Limb (tissue), 2 donors: Measurements from ENCODE around the gene LGI1.

Experiments
- DNase-seq, 2 donors: peaks; one replicate each; pipeline ENCODE4 v3.0.0-alpha.2; 2016; ENCODE audit errors: extremely low spot score in 2 of 2

LGI1 gene

DNA sequence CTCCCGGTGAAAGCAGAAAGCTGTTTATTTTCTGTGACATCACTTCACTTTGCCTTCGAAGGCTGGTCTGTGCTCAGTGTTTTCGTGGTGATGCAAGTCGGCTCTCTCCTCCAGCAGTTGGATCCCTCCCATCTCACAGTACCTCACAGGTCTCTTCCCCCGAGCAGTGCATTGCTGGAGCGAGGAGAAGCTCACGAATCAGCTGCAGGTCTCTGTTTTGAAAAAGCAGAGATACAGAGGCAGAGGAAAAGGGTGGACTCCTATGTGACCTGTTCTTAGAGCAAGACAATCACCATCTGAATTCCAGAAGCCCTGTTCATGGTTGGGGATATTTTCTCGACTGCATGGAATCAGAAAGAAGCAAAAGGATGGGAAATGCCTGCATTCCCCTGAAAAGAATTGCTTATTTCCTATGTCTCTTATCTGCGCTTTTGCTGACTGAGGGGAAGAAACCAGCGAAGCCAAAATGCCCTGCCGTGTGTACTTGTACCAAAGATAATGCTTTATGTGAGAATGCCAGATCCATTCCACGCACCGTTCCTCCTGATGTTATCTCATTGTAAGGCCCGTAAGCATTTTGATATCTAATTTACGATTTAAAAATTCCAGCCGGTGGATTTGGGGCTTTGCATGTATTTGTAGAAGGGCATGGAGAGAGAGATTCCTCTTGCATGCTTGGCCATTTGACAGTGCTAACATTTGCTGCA lies at the start of gene LGI1:
Gene LGI1 (plus strand): TSS at position 136 of the 707 bp plus-strand sequence. CDS start 209 bp downstream, at position 345.
- peak in 1 of 2 donors; percentile 48 for DNase-seq

DNA sequence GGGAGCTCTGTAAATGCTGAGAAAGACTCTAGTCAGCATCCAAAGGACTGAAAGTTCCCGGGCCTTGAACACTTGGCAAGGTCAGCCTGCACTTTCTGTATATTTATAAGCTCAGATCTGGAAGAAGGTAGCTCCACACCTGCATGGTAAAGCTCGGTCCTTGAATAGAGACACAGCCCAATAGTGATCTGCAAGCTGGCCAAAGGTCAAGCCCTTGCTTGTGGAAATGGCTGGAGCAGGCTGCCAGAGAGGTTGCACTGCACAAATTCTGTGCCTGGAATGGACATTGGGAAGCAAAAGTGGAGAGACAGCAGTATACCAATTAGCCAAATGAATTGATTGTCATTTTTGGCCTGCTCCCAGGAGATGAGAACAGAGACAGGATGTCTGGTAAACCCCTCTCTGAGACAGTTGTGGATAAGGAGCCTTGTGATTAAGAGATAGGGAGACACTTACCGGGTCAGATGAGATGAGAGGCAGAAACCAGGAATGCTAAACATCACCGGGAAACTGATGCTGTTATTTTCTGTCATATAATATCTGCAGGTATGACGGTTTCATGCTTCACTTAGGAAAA lies 47.3 kb upstream of the LGI1 start:
- DNase-seq = no peak

DNA sequence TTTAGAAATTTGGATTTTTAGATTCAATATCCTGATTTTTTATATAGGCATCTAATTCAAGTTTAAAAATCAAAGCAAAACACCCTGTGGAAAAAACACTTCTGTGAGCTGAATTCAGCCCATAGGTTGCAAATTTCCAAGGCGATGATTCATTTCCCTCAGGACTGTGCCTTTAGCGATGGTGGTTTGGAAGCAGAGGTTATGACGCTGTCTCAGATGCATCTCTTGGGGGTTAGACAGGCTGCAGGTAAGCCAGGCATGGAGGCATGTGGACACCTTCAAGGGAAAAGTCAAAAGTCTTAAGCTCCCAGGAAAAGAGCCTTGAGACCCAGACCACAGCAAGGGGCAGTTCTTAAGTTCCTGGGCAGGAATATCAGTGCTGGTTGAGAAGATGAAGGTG lies 45.8 kb upstream of the LGI1 start:
- DNase-seq = no peak

DNA sequence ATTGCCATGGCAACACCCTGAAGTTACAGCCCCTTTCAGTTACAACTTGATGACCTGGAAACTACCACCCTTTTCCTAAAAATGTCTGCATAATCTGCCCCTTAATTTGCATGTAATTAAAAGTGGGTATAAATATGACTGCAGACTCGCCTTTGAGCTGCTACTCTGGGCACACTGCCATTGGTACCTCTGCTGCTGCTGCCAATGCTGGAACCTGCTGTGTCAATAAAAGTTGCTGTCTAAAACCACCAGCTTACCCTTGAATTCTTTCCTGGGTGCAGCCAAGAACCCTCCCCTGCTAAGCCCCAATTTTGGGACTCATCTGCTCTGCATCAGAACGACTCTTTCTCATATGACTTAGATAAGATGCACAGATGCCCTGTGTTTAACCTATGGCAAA lies 45.1 kb upstream of the LGI1 start:
- no peak for DNase-seq

GRCh38 chr10:93715345-93715744 lies 42.4 kb upstream of the LGI1 start:
- no peak for DNase-seq

DNA sequence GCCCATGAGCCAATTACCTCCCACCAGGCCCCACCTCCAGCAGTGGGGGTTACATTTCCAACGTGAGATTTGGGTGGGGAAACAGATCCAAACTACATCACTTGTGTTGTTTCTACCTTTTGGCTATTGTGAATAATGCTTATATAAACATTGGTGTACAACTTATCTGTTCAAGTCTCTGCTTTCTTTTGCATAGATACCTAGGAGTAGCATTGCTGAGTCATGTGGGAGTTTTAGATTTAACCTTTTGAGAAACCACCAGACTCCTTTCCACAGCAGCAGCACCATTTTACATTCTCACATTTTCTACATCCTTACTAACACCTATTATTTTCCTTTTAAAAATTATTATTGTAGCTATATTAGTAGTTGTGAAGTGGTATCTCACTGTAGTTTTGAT lies 41.0 kb upstream of the LGI1 start:
- no peak for DNase-seq

- no peak for DNase-seq
These were observed 38.6 kb upstream of the LGI1 start for GRCh38 chr10:93718937-93719725.

GRCh38 chr10:93719901-93720300 lies 37.8 kb upstream of the LGI1 start:
- no peak for DNase-seq

DNA sequence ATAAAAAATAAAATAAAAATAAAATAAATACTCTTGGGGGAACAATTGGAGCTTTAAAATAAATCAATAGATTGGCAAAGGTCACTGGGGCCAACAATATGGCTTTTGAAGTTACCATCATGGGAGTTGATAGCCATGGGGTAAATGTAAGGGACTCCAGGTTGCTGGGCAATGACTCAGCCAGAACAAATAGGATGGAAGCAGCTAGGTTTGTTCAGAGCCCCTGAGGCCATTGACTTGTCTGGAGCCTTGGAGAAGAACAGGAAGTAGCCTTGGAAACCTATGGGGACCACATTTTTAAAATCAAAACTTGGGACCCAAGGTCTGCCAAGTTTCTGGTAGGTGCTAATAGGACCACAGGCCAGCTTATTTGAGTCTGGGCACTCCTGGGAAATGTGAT lies 35.2 kb upstream of the LGI1 start:
- DNase-seq = no peak

DNA sequence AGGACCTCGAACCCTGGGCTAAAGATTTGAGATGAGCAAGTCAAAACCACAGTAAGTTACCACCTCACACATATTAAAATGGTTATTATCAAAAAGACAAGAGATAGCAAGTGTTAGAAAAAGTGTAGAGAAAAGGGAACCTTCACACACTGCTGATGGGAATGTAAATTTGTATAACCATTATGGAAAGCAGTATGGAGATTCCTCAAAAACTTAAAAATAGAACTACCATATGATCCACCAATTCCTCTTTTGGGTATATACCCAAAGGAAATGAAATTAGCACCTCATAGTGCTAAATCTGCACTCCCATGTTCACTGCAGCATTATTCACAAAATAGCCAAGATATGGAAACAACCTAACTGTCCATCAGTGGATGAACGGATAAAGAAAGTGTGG lies 34.6 kb upstream of the LGI1 start:
- no peak for DNase-seq

- DNase-seq = no peak
These were observed 31.7 kb upstream of the LGI1 start for GRCh38 chr10:93726024-93726423.

DNA sequence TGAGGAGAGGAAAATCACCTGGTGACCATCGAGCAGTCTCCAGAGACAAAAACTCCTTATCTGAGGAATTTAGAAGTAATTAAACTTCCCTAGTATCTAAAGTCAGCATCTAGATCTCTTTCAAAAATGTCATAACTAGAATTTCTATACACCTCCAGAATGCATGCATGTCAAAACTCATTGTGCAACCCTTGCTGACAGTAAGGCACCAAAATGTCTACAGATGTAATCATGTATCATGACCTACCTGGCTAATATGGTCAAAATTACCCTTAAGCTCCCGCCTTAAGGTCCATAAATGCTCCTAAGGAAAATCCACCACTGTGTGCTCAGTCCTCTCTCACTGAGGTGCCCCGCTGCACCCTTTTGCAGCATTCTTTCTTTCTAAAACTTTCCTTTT lies 16.4 kb upstream of the LGI1 start:
- no peak for DNase-seq

GRCh38 chr10:93742633-93743349 lies 14.9 kb upstream of the LGI1 start:
- no peak for DNase-seq

- DNase-seq = no peak
These were observed 12.2 kb upstream of the LGI1 start for GRCh38 chr10:93745408-93746065.

DNA sequence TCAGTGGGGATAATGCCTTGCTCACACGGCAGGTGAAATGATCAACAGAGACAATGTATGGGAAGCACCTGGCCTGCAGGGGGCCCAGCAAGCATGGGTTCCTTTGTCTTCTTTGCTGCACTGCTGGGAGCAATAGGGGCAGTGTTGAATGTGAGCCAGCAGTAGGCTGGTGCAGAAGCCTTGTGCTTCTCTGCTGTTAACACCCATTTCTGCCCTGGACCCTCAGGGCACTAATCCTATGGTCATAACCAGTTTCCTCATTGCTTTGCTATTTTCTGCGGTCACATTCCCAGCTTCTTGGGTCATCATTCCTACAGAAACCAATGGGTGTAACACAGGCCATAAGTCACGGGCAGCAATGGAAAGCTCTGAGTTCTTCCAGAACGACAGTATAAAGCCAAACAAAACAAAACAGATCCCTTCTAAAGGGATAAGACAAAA lies 10.9 kb upstream of the LGI1 start:
- peak in 1 of 2 donors; percentile 29 for DNase-seq

DNA sequence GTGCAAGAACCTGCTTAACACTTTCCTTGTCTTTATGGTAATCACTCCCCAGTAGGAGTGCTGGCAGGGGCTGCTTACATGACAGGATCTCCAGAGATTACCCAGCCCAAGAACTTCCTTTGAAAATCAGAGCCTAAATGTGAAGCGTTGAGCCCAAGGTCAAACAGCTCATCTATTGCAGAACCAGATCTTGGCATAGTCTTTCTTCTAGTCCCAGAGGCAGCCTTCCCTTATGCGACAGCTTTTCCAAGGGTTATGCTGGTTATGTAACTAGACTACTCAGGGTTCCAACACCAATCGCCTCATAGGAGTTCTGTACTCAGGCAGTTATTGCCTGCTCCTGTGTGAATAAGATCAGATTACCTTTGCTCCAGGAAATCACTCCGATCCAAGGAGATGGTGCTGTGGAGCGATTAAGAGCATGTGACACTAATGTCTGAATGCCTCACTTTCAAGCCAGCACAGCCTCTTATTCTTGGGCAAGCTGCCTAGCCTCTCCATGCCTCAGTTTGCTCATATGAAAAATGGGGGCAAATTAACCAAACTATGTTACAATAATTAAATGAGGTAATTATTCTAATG lies 8.4 kb upstream of the LGI1 start:
- no peak for DNase-seq

DNA sequence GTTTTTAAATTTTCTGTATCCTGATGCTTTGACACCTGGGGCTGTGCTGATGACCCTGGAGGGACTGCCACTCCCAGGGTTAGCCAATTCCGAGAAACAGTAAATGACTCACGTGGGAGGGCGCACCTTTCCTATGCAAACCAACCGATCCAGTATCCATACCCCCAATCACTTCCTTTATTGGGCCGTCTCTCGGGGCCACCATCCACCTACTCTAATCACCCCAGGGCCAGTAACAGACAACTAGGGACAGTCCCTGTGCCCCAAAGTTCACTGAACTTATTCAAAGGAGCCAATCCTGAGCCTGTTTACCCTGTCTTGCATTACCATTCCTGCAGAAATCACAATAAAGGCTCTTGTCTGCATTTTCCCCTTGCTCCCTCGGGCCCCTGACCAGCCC lies 6.6 kb upstream of the LGI1 start:
- DNase-seq = no peak

DNA sequence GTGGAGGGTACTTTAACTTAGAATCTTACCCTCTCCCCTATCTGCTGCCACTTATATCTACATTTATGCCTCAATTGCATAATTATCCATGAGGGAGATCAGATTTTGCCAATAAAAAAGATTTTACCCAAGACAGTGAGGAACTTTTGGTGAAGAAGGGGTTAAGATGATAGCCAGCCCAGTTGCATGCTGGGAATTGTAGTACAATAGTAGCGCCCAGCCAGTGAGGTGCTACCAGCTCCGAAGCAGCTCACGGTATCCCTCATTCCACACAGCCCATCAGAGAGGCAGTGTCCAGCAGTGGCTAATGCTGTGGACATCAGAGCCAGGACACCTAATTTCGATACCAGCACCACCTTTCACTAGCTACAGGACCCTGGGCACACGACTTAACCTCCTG lies 5.9 kb upstream of the LGI1 start:
- no peak for DNase-seq

GRCh38 chr10:93752761-93753160 lies 5.0 kb upstream of the LGI1 start:
- DNase-seq = no peak

- DNase-seq = peak in 1 of 2 donors; percentile 34
These were observed 4.0 kb upstream of the LGI1 start for GRCh38 chr10:93753621-93754250.

GRCh38 chr10:93754761-93755160 lies 3.0 kb upstream of the LGI1 start:
- DNase-seq = no peak
